WTC11 (cell line): Measurements from ENCODE around the gene FAM228A. TPM values are rescaled to one million over a fixed set of nuclear protein-coding genes. Genes with fewer than 3 reads are reported as not detected.

Source experiments
- ATAC-seq: fragments of 200-7000 bp; cut with Tn5 transposase; 2 replicates; pipeline ENCODE4 v1.10.0; 2021; ENCODE audit warnings: mild to moderate bottlenecking, moderate library complexity
- CTCF ChIA-PET: fragments of 300-600 bp; sonication (Branson Sonifier 250); formaldehyde crosslinking; loops from one replicate; lab custom pipeline; 2021; ENCODE audit warnings: antibody characterized with exemption; lab: Charles Lee
- POLR2A ChIA-PET: fragments of 350-600 bp; sonication (Branson Sonifier 250); formaldehyde crosslinking; loops from one replicate; lab custom pipeline; 2021; ENCODE audit warnings: antibody characterized with exemption; lab: Charles Lee
- DNase-seq: peaks from one replicate; pipeline ENCODE4 v3.0.0; 2021; ENCODE audit warnings: low spot score
- H3K27ac Mint-ChIP-seq: 2 replicates; pipeline ENCODE4 v1.8.0; 2021; ENCODE audit warnings: mixed read lengths
- H3K27me3 Mint-ChIP-seq: 2 replicates; pipeline ENCODE4 v1.8.0; 2021; ENCODE audit warnings: low read depth, mild to moderate bottlenecking, moderate library complexity, mixed read lengths
- H3K36me3 Mint-ChIP-seq: 2 replicates; pipeline ENCODE4 v1.8.0; 2021; ENCODE audit warnings: mixed read lengths
- H3K4me1 Mint-ChIP-seq: 2 replicates; pipeline ENCODE4 v1.8.0; 2022; ENCODE audit warnings: mixed read lengths
- H3K4me3 Mint-ChIP-seq: 2 replicates; pipeline ENCODE4 v1.8.0; 2021; ENCODE audit warnings: mild to moderate bottlenecking, moderate library complexity, mixed read lengths
- H3K9me3 Mint-ChIP-seq: 2 replicates; pipeline ENCODE4 v1.8.0; 2021; ENCODE audit warnings: mixed read lengths
- CDX4 ChIP-seq: fragments of 250-450 bp; sonication (Bioruptor Pico); IDR thresholded peaks from 2 replicates; pipeline ENCODE4 v1.9.0; 2021; ENCODE audit warnings: moderate library complexity, mild to moderate bottlenecking, inconsistent platforms, borderline replicate concordance
- CREB1 ChIP-seq: sonication (generic); formaldehyde crosslinking; IDR thresholded peaks from 2 replicates; pipeline ENCODE4 v1.8.0; 2023; ENCODE audit warnings: mild to moderate bottlenecking, missing genetic modification reagents
- ETV6 ChIP-seq: sonication (generic); formaldehyde crosslinking; IDR thresholded peaks from 2 replicates; pipeline ENCODE4 v1.8.1; 2022; ENCODE audit warnings: mild to moderate bottlenecking, missing genetic modification reagents
- GABPB1 ChIP-seq: sonication (generic); formaldehyde crosslinking; IDR thresholded peaks from 2 replicates; pipeline ENCODE4 v1.8.1; 2023; ENCODE audit warnings: mild to moderate bottlenecking, missing genetic modification reagents
- IRF1 ChIP-seq: sonication (generic); formaldehyde crosslinking; IDR thresholded peaks from 2 replicates; pipeline ENCODE4 v1.8.0; 2023; ENCODE audit warnings: missing genetic modification reagents
- JAZF1 ChIP-seq: fragments of 250-450 bp; sonication (Bioruptor Pico); IDR thresholded peaks from 2 replicates; pipeline ENCODE4 v1.9.0; 2021; ENCODE audit warnings: moderate library complexity, mild to moderate bottlenecking, inconsistent platforms
- MXD4 ChIP-seq: fragments of 250-450 bp; sonication (Bioruptor Pico); IDR thresholded peaks from 2 replicates; pipeline ENCODE4 v1.8.0; 2021; ENCODE audit warnings: mild to moderate bottlenecking, moderate library complexity, borderline replicate concordance
- NR1H2 ChIP-seq: sonication (generic); formaldehyde crosslinking; IDR thresholded peaks from 2 replicates; pipeline ENCODE4 v1.9.0; 2021; ENCODE audit warnings: mild to moderate bottlenecking, moderate library complexity, missing genetic modification reagents
- RORB ChIP-seq: fragments of 250-450 bp; sonication (Bioruptor Pico); IDR thresholded peaks from 2 replicates; pipeline ENCODE4 v1.9.0; 2021; ENCODE audit warnings: mild to moderate bottlenecking
- SOX15 ChIP-seq: fragments of 250-450 bp; sonication (Bioruptor Pico); IDR thresholded peaks from 2 replicates; pipeline ENCODE4 v1.9.0; 2021; ENCODE audit warnings: mild to moderate bottlenecking
- TEAD4 ChIP-seq: sonication (generic); formaldehyde crosslinking; IDR thresholded peaks from 2 replicates; pipeline ENCODE4 v1.8.0; 2022; ENCODE audit warnings: mild to moderate bottlenecking, missing genetic modification reagents
- TP53 ChIP-seq: sonication (generic); formaldehyde crosslinking; IDR thresholded peaks from 2 replicates; pipeline ENCODE4 v1.8.1; 2023; ENCODE audit warnings: mild to moderate bottlenecking, missing genetic modification reagents
- ZNF396 ChIP-seq: fragments of 250-450 bp; sonication (Bioruptor Pico); IDR thresholded peaks from 2 replicates; pipeline ENCODE4 v1.8.0; 2021; ENCODE audit warnings: mild to moderate bottlenecking, moderate library complexity, borderline replicate concordance
- ZNF671 ChIP-seq: fragments of 250-450 bp; sonication (Bioruptor Pico); IDR thresholded peaks from 2 replicates; pipeline ENCODE4 v1.8.0; 2021; ENCODE audit warnings: mild to moderate bottlenecking
- ZSCAN18 ChIP-seq: fragments of 250-450 bp; sonication (Bioruptor Pico); IDR thresholded peaks from 2 replicates; pipeline ENCODE4 v2.1.2; 2022; ENCODE audit warnings: mild to moderate bottlenecking, moderate library complexity
- total RNA-seq: library from RNA; stranded (reverse); gene quantifications from 3 replicates; pipeline ENCODE4 v1.2.3, GENCODE V29; 2021
- TF ChIP-seq, protein P1 (sequence below): sonication (generic); formaldehyde crosslinking; IDR thresholded peaks from 2 replicates; pipeline ENCODE4 v1.8.1; 2023; ENCODE audit warnings: mild to moderate bottlenecking, missing genetic modification reagents
- TF ChIP-seq, protein P2 (sequence below): fragments of 250-450 bp; sonication (Bioruptor Pico); conservative IDR thresholded peaks from 2 replicates; pipeline ENCODE4 v1.9.0; 2021; ENCODE audit warnings: mild to moderate bottlenecking
- TF ChIP-seq, protein P3 (sequence below): fragments of 250-450 bp; sonication (Bioruptor Pico); IDR thresholded peaks from 2 replicates; pipeline ENCODE4 v1.8.0; 2021; ENCODE audit warnings: mild to moderate bottlenecking
- TF ChIP-seq, protein P4 (sequence below): sonication (generic); formaldehyde crosslinking; IDR thresholded peaks from 2 replicates; pipeline ENCODE4 v1.8.1; 2022; ENCODE audit warnings: missing genetic modification reagents, borderline replicate concordance
- TF ChIP-seq, protein P5 (sequence below): sonication (generic); formaldehyde crosslinking; IDR thresholded peaks from 2 replicates; pipeline ENCODE4 v1.8.0; 2022; ENCODE audit warnings: missing genetic modification reagents

The FAM228A gene
- total RNA-seq, 1 experiment from 2014 or later: 0.09 TPM

DNA sequence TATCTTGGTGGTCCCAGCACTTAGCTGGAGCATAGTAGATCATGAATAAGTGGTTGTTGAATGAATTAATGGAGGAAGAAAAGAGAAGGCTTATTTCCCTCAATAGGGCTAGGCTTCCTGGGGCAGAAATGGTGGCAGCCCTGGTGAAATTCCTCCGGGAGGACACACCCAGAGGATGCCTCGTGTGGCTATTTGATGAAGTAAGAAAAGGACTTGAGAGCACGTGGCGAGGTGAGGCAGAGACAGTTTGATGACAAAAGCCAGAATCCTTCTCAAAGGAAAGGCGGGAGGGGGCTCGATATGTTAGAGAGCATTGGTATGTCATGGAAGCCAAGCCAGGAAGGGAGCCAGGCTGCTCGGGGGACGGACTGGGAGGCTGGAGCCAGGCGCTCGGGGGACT, 14.7 kb downstream of the FAM228A start:
- ATAC-seq: peak; percentile 51; the same call in 1 of the 2 replicates
- CTCF ChIA-PET: no interaction called here
- H3K9me3 Mint-ChIP-seq: peaks cover 15% of the 10 kb centered on the region

GRCh38 chr2:24190503-24190902, 15.7 kb downstream of the FAM228A start:
- Mint-ChIP-seq H3K4me3 (no peak overlapping the region), H3K27me3 (peaks cover 14% of the 10 kb centered on the region), H3K36me3 (no peaks in the 10 kb centered on the region), H3K9me3 (peaks cover 15% of the 10 kb centered on the region), H3K27ac (no peak overlapping the region), H3K4me1 (no peaks in the 10 kb centered on the region)
- ChIA-PET CTCF (no interaction called here), POLR2A (no interaction called here)
- ATAC-seq (no peak), DNase-seq (no peak)
- TF ChIP-seq GABPB1 (CRISPR knock-in tag) (no peak), CDX4 (no peak), NR1H2 (CRISPR knock-in tag) (no peak), SOX15 (no peak), ETV6 (no peak)
- TF ChIP-seq, protein P1, sequence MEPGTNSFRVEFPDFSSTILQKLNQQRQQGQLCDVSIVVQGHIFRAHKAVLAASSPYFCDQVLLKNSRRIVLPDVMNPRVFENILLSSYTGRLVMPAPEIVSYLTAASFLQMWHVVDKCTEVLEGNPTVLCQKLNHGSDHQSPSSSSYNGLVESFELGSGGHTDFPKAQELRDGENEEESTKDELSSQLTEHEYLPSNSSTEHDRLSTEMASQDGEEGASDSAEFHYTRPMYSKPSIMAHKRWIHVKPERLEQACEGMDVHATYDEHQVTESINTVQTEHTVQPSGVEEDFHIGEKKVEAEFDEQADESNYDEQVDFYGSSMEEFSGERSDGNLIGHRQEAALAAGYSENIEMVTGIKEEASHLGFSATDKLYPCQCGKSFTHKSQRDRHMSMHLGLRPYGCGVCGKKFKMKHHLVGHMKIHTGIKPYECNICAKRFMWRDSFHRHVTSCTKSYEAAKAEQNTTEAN: no peak
- TF ChIP-seq, protein P2, sequence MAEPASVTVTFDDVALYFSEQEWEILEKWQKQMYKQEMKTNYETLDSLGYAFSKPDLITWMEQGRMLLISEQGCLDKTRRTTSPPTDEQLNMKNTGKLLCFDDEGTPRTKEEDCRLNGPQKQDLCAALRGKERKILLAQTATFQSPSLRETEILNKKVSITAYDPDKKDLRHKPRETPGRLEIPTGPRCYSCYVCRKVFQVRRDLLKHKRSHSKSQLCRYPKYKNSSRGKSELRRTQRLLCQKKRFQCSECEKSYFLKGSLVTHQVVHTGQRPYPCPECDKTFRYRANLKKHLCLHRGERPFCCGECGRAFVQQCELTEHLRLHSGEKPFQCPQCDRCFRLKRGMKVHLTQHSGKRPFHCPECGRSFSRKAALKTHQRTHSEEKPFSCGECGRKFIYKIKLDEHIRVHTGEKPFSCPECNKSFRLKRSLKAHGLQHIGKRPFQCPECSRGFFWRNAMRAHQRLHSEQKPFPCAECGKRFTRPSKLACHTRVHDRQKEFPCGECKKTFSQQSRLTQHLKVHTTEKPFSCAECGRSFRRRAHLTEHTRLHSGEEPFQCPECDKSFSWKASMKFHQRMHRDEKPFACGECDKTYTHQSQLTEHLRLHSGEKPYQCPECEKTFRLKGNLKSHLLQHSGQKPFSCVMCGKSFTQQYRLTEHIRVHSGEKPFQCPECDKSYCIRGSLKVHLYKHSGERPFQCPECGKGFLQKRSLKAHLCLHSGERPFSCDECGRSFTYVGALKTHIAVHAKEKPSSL (CRISPR knock-in tag): no peak
- TF ChIP-seq, protein P3, sequence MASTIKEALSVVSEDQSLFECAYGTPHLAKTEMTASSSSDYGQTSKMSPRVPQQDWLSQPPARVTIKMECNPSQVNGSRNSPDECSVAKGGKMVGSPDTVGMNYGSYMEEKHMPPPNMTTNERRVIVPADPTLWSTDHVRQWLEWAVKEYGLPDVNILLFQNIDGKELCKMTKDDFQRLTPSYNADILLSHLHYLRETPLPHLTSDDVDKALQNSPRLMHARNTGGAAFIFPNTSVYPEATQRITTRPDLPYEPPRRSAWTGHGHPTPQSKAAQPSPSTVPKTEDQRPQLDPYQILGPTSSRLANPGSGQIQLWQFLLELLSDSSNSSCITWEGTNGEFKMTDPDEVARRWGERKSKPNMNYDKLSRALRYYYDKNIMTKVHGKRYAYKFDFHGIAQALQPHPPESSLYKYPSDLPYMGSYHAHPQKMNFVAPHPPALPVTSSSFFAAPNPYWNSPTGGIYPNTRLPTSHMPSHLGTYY (CRISPR knock-in tag): no peak

More for the DNA sequence above, 14.7 kb downstream of the FAM228A start:
- Mint-ChIP-seq H3K4me3 (no peak overlapping the region), H3K4me1 (no peaks in the 10 kb centered on the region), H3K27me3 (peaks cover 14% of the 10 kb centered on the region), H3K36me3 (no peaks in the 10 kb centered on the region), H3K27ac (no peak overlapping the region)
- POLR2A ChIA-PET: no interaction called here
- DNase-seq: no peak
- no peak for TF ChIP-seq RORB (CRISPR knock-in tag)
- no peak for TF ChIP-seq ZNF671 (CRISPR knock-in tag)
- TF ChIP-seq CDX4: no peak
- TF ChIP-seq JAZF1 (CRISPR knock-in tag): no peak
- no peak for TF ChIP-seq MXD4
- TF ChIP-seq TEAD4 (CRISPR knock-in tag): no peak
- no peak for TF ChIP-seq TP53 (CRISPR knock-in tag)
- no peak for TF ChIP-seq IRF1 (CRISPR knock-in tag)
- TF ChIP-seq, protein P4, sequence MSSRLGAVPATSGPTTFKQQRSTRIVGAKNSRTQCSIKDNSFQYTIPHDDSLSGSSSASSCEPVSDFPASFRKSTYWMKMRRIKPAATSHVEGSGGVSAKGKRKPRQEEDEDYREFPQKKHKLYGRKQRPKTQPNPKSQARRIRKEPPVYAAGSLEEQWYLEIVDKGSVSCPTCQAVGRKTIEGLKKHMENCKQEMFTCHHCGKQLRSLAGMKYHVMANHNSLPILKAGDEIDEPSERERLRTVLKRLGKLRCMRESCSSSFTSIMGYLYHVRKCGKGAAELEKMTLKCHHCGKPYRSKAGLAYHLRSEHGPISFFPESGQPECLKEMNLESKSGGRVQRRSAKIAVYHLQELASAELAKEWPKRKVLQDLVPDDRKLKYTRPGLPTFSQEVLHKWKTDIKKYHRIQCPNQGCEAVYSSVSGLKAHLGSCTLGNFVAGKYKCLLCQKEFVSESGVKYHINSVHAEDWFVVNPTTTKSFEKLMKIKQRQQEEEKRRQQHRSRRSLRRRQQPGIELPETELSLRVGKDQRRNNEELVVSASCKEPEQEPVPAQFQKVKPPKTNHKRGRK: no peak
- TF ChIP-seq ZNF396 (CRISPR knock-in tag): no peak
- TF ChIP-seq NR1H2 (CRISPR knock-in tag): no peak
- TF ChIP-seq CREB1 (CRISPR knock-in tag): no peak
- TF ChIP-seq, protein P5, sequence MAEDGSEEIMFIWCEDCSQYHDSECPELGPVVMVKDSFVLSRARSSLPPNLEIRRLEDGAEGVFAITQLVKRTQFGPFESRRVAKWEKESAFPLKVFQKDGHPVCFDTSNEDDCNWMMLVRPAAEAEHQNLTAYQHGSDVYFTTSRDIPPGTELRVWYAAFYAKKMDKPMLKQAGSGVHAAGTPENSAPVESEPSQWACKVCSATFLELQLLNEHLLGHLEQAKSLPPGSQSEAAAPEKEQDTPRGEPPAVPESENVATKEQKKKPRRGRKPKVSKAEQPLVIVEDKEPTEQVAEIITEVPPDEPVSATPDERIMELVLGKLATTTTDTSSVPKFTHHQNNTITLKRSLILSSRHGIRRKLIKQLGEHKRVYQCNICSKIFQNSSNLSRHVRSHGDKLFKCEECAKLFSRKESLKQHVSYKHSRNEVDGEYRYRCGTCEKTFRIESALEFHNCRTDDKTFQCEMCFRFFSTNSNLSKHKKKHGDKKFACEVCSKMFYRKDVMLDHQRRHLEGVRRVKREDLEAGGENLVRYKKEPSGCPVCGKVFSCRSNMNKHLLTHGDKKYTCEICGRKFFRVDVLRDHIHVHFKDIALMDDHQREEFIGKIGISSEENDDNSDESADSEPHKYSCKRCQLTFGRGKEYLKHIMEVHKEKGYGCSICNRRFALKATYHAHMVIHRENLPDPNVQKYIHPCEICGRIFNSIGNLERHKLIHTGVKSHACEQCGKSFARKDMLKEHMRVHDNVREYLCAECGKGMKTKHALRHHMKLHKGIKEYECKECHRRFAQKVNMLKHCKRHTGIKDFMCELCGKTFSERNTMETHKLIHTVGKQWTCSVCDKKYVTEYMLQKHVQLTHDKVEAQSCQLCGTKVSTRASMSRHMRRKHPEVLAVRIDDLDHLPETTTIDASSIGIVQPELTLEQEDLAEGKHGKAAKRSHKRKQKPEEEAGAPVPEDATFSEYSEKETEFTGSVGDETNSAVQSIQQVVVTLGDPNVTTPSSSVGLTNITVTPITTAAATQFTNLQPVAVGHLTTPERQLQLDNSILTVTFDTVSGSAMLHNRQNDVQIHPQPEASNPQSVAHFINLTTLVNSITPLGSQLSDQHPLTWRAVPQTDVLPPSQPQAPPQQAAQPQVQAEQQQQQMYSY (CRISPR knock-in tag): no peak
- no peak for TF ChIP-seq ZSCAN18 (CRISPR knock-in tag)
